Measurements from ENCODE around the gene ESRP2.

DNA sequence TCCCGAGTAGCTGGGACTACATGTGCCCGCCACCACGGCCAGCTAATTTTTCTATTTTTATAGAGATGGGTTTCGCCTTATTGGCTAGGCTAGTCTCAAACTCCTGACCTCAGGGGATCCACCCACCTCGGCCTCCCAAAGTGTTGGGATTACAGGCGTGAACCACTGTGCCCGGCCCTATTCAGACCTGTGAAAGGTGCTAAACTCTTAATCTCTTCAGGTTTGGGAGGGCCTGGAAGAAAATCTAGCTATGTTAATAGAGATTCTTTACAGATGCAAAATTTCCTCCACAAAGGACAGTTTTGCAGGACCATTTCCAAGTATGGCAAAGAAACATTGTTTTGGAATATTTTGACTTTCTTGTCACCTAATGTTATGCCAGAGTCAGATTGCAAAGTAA is 6.2 kb upstream of the ESRP2 start:
- TF ChIP-seq, protein P1, sequence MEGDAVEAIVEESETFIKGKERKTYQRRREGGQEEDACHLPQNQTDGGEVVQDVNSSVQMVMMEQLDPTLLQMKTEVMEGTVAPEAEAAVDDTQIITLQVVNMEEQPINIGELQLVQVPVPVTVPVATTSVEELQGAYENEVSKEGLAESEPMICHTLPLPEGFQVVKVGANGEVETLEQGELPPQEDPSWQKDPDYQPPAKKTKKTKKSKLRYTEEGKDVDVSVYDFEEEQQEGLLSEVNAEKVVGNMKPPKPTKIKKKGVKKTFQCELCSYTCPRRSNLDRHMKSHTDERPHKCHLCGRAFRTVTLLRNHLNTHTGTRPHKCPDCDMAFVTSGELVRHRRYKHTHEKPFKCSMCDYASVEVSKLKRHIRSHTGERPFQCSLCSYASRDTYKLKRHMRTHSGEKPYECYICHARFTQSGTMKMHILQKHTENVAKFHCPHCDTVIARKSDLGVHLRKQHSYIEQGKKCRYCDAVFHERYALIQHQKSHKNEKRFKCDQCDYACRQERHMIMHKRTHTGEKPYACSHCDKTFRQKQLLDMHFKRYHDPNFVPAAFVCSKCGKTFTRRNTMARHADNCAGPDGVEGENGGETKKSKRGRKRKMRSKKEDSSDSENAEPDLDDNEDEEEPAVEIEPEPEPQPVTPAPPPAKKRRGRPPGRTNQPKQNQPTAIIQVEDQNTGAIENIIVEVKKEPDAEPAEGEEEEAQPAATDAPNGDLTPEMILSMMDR (IDR thresholded peaks at IDR 0.05; ENCODE audit: low read depth, low read length) = no peak
- TF ChIP-seq POLR2A (IDR thresholded peaks at IDR 0.05; ENCODE audit: extremely low read depth, insufficient read length) = no peak
- TF ChIP-seq, protein P2, sequence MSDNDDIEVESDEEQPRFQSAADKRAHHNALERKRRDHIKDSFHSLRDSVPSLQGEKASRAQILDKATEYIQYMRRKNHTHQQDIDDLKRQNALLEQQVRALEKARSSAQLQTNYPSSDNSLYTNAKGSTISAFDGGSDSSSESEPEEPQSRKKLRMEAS (IDR thresholded peaks at IDR 0.05; ENCODE audit: low read depth, low read length) = no peak
- no peak for TF ChIP-seq MYC (IDR thresholded peaks at IDR 0.05; ENCODE audit: low read depth, low read length)

Data from NB4 (cell line).